Measurements from ENCODE around the gene ADAMTS18. TPM values are rescaled to one million over a fixed set of nuclear protein-coding genes. Genes with fewer than 3 reads are reported as not detected.
"Not testable (repeated sequence)": the region's sequence is repeated elsewhere in the genome, so short reads cannot be mapped to it uniquely, and the experiment has no call there.

ADAMTS18 gene
- total and polyA plus RNA-seq, 2 of the 8 experiments (the other 6 are each of a cell fraction or from before 2014, with no cell fraction given) = 0.05 to 0.19 TPM

DNA sequence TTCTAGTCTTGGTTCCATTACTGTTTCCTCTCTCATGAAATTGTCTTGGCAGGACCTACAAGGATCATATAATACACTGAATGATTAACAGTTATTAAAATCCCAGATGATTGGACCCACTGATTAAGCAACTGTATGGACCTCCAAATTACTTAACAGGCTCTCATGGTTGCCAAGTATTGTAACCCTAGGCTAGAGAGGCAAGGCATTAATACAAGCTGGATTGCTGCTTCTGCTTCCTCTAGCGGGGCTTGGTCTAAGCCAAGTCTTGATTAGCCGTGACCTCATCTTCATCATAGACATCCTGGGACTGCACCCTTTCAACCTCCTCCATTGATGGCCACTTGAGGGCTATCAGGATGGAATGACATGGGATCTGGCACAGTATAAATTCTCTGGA is 188.7 kb downstream of the ADAMTS18 start (continued):
- no peak for TF ChIP-seq SIX5 (IDR thresholded peaks at IDR 0.05; ENCODE audit: low read depth, low read length)
- TF ChIP-seq RFX5 (IDR thresholded peaks at IDR 0.05; ENCODE audit: borderline replicate concordance, low read depth, low read length) = no peak
- TF ChIP-seq ATF2 (IDR thresholded peaks at IDR 0.05; ENCODE audit: low read length) = no peak
- no peak for TF ChIP-seq JUN (IDR thresholded peaks at IDR 0.05; ENCODE audit: low read depth, low read length)
- TF ChIP-seq RNF2 (IDR thresholded peaks at IDR 0.05; ENCODE audit: borderline replicate concordance, low read depth, low read length, missing control alignments, poor library complexity, severe bottlenecking) = no peak

- H2BK120ac ChIP-seq (replicated peaks; ENCODE audit: low read depth, low read length); H3K36me3 ChIP-seq (ENCODE audit: control insufficient read depth in 2 of 4, insufficient read depth in 4 of 4, low read length in 3 of 4); H2AFZ ChIP-seq (ENCODE audit: low read length); H3K79me2 ChIP-seq (ENCODE audit: control insufficient read depth in 1 of 2, insufficient read depth in 2 of 2, low read length in 2 of 2); H4K8ac ChIP-seq (ENCODE audit: extremely low read depth, insufficient read depth, low read length); H3K9me3 ChIP-seq (ENCODE audit: insufficient read depth in 2 of 2, low read depth in 1 of 2, low read length in 1 of 2); H3K23ac ChIP-seq (ENCODE audit: insufficient read length); H3K4me3 ChIP-seq (ENCODE audit: extremely low read depth in 1 of 4, insufficient read depth in 2 of 4, low read depth in 3 of 4, low read length in 4 of 4); H3K27ac ChIP-seq (ENCODE audit: low read depth, low read length); H2BK12ac ChIP-seq (ENCODE audit: low read depth, low read length); H3K56ac ChIP-seq (replicated peaks; ENCODE audit: insufficient read length, low read depth, low read length); H3K4me2 ChIP-seq (ENCODE audit: insufficient read depth in 1 of 2, low read depth in 2 of 2, low read length in 2 of 2); H3K18ac ChIP-seq (ENCODE audit: extremely low read depth, low read length); POLR2A ChIA-PET (ENCODE audit: partially characterized antibody); H3K4ac ChIP-seq (replicated peaks; ENCODE audit: insufficient read length, low read depth, low read length); H4K5ac ChIP-seq (ENCODE audit: insufficient read length, low read depth, low read length); H2BK20ac ChIP-seq (ENCODE audit: low read length); H3K14ac ChIP-seq (ENCODE audit: insufficient read length); H2BK5ac ChIP-seq (ENCODE audit: low read depth, low read length); H3K23me2 ChIP-seq (ENCODE audit: low read depth, low read length); FAIRE-seq; H2AK5ac ChIP-seq (ENCODE audit: low read depth, low read length); H3K4me1 ChIP-seq (replicated peaks in 1 of 4; ENCODE audit: control insufficient read depth in 3 of 4, insufficient read depth in 4 of 4, low read length in 3 of 4); H4K20me1 ChIP-seq (replicated peaks in 1 of 2; ENCODE audit: control insufficient read depth in 1 of 2, insufficient read depth in 2 of 2, low read length in 2 of 2); H2BK15ac ChIP-seq (ENCODE audit: low read length); H4K91ac ChIP-seq (replicated peaks; ENCODE audit: insufficient read length, low read length); H3K79me1 ChIP-seq (ENCODE audit: low read depth, low read length); H3K9ac ChIP-seq (replicated peaks in 1 of 4; ENCODE audit: extremely low read depth in 1 of 4, low read depth in 3 of 4, low read length in 3 of 4); H3K27me3 ChIP-seq (replicated peaks in 1 of 4; ENCODE audit: control insufficient read depth in 3 of 4, extremely low read depth in 1 of 4, insufficient read depth in 3 of 4, low read length in 3 of 4); DNase-seq (ENCODE audit: low read depth in 1 of 2, low spot score in 2 of 2): not testable (repeated sequence)
- CTCF ChIA-PET (ENCODE audit: partially characterized antibody) = interaction anchor here (10.3 kb wide), 1 partner anchor 343 kb away, joined by 234 read pairs; no protein-coding TSS in a partner anchor
- WGBS, 2 experiments (ENCODE audit: extremely low coverage in 1 of 2, insufficient coverage in 1 of 2, insufficient read length in 1 of 2, insufficient replicate concordance in 2 of 2, low coverage in 1 of 2, low lambda C conversion rate in 2 of 2, missing lambda C conversion rate in 1 of 2) = 94% methylated on average over 5 of the region's 5 CpGs; no CpG with 5 or more reads in 1 of the 2 experiments
Measured at GRCh38 chr16:77242471-77242870, 192.4 kb downstream of the ADAMTS18 start.

Measured in H1 (cell line).